Dermis microvascular lymphatic vessel endothelial cell (primary cell): ENCODE data around the gene EMC8. TPM values are rescaled to one million over a fixed set of nuclear protein-coding genes. Genes with fewer than 3 reads are reported as not detected.
A peak's percentile ranks its signal among the peaks of the same experiment; 100 is the strongest.
"Not testable (repeated sequence)": the region's sequence is repeated elsewhere in the genome, so short reads cannot be mapped to it uniquely, and the experiment has no call there.

Experiments
- DNase-seq, 2 donors: peaks; one replicate each; pipeline versions ENCODE4 v3.0.0 to v3.0.0-alpha.2; 2010; ENCODE audit warnings: low read depth in 2 of 2
- total RNA-seq: library from RNA; depleted of rRNA; stranded (reverse); fragments of >200 nt; gene quantifications from 2 replicates; pipeline ENCODE4 v1.2.1, GENCODE V29; 2014

The EMC8 gene
- total RNA-seq, 1 donor from 2014 or later = 26.8 TPM

GRCh38 chr16:85812811-85813700 is 13.7 kb upstream of the EMC8 start:
- no peak for DNase-seq

GRCh38 chr16:85812031-85812807 is 12.9 kb upstream of the EMC8 start:
- no peak for DNase-seq

GRCh38 chr16:85810742-85811115 is 11.4 kb upstream of the EMC8 start:
- DNase-seq = no peak

- DNase-seq = no peak
Observed at GRCh38 chr16:85810097-85810741, 10.9 kb upstream of the EMC8 start.

DNA sequence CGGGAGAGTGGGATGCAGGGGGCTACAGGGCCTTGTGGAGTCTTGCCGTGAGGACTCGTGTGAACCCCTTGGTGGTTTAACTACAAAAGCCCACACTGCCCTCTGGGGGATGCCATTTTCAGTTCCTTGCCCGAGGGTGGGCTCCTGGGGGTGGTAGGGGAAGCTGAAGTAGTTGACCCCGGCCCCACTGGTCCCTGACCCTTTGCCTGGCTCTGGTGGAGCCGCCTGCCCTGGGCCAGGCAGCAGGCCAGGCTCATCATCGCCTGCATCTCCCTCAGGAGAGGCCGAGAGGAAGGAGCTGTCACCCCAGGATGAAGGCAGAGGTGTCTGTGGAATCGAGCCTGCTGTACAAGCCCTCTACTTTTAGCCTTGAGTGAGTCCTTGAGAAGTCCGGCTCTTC is 10.3 kb upstream of the EMC8 start:
- no peak for DNase-seq

DNA sequence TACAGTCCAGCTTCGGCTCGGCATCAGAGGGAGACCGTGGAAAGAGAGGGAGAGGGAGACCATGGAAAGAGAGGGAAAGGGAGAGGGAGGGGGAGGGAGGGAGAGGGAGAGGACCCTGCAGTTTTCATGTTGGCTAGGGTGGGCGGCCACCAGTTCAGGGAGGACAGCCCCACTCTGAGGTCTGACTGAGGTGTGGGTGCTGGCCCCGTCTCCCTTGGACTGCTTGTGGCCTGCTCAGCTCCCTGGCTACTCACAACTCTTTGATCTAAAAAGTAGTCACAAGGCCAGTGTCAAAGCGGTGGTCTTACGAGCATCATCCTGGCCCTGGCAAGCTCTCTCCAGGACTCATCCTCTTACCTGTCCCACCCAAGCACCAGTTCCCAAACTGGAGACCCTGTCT is 9.6 kb upstream of the EMC8 start:
- DNase-seq = no peak

GRCh38 chr16:85808104-85808503 is 8.8 kb upstream of the EMC8 start:
- not testable (repeated sequence) for DNase-seq

- DNase-seq = not testable (repeated sequence)
Observed at GRCh38 chr16:85807340-85807739, 8.0 kb upstream of the EMC8 start.

DNA sequence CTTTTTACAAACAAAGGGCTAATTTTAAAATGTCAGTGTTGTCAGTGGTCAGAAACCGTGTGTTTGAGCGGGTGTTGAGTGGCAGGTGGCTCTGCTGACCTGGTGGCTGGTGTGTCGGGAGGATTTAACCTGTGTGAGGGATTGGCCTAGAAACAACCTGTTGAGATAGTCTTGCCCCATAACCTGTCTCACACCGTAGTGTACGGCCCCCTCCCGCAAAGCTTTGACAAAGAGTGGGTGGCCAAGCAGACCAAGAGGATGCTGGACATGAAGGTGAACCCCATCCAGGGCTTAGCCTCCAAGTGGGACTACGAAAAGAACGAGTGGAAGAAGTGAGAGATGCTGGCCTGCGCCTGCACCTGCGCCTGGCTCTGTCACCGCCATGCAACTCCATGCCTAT is 7.2 kb upstream of the EMC8 start:
- no peak for DNase-seq

DNA sequence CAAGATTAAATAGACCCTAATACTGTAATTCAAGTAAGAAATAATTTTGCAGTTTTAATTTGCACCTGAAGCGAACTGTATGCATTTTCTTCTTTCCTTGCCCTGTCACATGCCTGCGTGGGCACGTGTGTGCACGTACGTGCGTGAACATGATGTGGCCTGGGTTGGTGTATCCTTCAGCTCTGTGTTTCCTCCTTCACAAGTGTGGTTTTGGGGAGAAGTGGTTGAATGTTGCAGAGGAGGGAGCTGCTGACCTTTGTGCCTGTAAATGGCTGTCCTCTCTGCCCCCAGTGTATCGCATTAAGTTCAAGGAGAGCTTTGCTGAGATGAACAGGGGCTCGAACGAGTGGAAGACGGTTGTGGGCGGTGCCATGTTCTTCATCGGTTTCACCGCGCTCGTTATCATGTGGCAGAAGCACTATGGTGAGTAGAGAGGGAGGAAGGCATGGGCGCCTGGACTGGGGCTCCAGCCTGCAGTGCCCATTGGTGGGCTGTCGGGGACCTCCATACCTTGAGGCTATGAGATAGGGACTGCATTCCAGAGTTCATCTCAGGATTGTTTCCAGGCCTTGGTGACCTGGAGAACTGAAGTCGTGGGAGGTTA is 6.2 kb upstream of the EMC8 start:
- no peak for DNase-seq

DNA sequence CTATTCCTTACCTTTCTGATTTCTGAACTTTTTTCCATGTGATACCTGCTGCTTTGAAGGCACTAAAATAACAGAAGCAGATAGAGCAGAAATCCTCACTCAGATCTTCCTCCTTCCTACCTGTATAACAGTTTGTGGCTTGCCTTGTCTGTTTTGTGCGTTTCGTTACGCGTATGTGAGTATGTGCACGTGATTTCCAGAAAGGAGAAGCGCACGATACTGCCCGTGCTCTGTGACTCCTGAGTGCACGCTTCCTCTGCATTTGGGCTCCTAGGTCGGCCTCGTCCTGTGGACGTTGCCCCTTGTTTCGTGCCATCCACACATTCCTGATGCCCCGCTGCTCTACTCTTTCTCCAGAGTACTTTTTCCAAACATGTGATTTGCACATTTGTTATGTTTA is 4.2 kb upstream of the EMC8 start:
- no peak for DNase-seq

DNA sequence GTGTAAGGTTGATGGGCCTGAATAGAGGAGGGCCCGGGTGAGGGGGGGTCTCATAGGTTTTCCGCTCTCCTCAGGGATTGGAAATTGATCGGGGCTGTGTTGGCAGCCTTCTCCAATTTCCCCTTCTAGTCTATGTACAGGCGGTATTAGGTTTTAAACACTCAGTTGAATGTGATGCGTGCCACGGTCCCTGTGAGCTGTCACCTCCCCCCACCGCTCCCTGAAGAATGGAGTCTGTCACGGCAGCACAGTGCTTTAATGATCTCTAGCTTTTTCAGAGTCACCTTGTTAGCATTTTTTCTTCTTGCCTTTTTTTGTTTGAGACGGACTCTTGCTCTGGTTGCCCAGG is 951 bp upstream of the EMC8 start:
- no peak for DNase-seq

DNA sequence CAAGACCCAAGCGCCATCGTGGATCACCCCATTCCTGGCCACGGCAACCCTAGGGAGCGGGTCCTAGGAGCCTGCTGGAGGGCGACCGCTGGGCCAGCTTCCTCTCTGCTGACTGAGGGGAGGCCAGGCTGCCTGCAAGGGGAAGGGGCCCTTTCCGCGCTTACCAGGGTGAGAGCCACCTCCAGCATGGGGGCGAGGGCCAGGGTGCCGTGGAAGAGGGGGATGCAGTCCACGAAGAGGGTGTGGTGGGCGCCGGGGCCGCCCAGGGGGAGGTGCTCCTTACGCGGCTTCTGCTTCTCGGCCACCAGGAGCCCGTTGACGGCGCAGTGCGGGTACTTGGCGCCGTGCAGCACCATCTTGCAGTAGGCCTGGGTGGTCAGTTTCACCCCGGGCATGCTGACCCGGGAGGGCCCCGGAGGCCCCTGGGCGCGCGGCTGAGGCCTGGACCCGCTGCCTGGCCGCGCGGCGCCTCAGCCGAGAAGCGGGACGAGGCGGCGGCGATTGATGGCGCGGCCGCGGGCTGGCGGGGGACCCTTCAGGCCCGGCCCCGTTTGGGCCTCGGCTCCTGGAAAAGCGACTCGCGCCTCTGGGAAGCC is 345 bp downstream of the EMC8 start:
- peak in 1 of 2 donors; percentile 56 for DNase-seq

DNA sequence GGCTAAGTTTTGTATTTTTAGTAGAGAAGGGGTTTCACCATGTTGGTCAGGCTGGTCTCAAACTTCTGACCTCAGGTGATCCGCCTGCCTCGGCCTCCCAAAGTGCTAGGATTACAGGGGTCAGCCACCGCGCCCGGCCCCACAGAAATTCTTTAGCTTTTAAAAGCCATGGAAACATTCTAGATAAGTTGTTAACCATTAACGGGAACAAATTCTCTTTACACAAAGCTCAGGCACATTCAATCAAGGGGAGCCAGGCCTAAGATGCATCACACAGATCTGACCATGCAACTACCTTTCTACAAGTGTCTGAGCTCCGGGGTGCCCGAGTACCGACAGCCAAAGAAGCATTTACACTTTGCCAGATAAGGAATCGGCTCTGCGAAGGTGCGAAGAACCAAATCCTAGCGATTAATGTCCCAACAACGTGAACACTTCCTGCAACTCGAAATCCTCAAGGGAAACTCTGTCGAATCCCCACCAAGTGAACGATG is 1.0 kb downstream of the EMC8 start:
- DNase-seq = no peak

- DNase-seq = no peak
Observed at GRCh38 chr16:85796599-85796998, 2.7 kb downstream of the EMC8 start.

GRCh38 chr16:85796152-85796551 is 3.2 kb downstream of the EMC8 start:
- no peak for DNase-seq

- DNase-seq = no peak
Observed at GRCh38 chr16:85794696-85795095, 4.6 kb downstream of the EMC8 start.

DNA sequence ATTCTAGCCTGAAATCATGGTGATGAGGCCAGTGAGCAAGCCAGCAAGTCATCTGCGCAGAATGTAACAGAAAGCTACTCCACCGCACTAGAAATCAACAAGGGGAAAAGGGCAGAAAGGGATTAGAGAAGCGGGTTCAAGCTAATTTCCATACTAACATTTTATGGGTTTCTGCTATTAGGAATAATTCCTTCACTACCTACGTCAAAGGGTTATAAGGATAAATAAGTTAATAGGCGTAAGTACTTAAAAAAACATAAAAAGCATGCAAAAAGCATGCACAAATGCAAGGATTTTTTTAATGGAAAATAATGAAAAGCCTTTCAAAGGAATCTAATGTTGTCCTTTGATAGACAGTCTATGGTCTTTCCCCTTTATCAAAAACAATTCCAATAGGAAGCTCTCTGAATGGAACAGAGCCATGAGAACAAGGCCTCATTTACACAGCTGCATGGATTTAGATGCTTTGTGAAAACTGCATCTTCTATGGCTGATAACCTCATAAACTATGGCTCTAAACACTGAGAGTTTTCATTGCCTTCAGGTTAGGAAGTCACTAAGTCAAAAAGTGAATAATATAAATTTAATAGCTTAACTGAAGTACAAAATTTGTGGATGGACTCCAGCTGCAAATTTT is 5.6 kb downstream of the EMC8 start:
- no peak for DNase-seq

GRCh38 chr16:85789773-85790172 is 9.6 kb downstream of the EMC8 start:
- peak; percentile 14 to 41 for DNase-seq

GRCh38 chr16:85788819-85789218 is 10.5 kb downstream of the EMC8 start:
- no peak for DNase-seq

DNA sequence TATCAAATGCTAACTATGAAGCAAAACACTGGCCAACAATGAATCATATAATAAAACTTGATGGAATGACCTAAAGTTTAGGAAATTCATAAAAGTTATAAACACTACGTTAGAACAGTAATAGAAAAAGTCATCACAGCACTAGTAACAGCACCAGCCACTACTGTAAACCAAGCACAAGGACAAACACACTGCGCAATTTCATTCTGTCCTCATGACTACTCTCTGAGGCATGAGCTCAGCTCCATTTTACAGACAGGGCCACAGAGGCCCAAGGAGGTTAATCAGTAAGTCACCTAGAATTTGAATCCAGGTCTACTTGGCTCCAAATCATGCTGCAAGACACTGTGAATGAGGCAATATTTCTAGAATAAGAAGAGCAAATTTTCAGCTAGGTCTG is 13.4 kb downstream of the EMC8 start:
- no peak for DNase-seq
